H1 (cell line): ENCODE measurements around the gene FAM241A. TPM values are rescaled to one million over a fixed set of nuclear protein-coding genes. Genes with fewer than 3 reads are reported as not detected.

ENCODE experiments used
- CTCF ChIA-PET: fragments of 300-600 bp; sonication (Branson Sonifier 250); formaldehyde crosslinking; loops from one replicate; lab custom pipeline; 2021; ENCODE audit not compliant: partially characterized antibody; lab: Charles Lee
- POLR2A ChIA-PET: fragments of 300-600 bp; sonication (Branson Sonifier 250); formaldehyde crosslinking; loops from one replicate; lab custom pipeline; 2021; ENCODE audit warnings: inconsistent platforms; ENCODE audit not compliant: partially characterized antibody; lab: Charles Lee
- DNase-seq, 2 experiments: peaks; one replicate each; pipeline versions ENCODE4 v3.0.0 to v3.0.0-alpha.2; 2010 to 2022; ENCODE audit warnings: low spot score in 2 of 2, low read depth in 1 of 2, mixed read lengths in 1 of 2
- FAIRE-seq: peaks from 2 replicates; lab custom pipeline; 2011; peaks lifted over from hg19 to GRCh38; lab: Jason Lieb, UNC
- H2AFZ ChIP-seq: 2 replicates; pipeline ENCODE4 v1.8.1; 2012; ENCODE audit warnings: low read length, inconsistent platforms
- H2AK5ac ChIP-seq: 2 replicates; pipeline ENCODE4 v1.6.1; 2013; ENCODE audit warnings: low read depth, low read length
- H2BK120ac ChIP-seq: replicated peaks from 2 replicates; pipeline ENCODE3; 2013; ENCODE audit warnings: low read depth, low read length, inconsistent platforms
- H2BK12ac ChIP-seq: 2 replicates; pipeline ENCODE4 v1.6.1; 2013; ENCODE audit warnings: low read depth, low read length
- H2BK15ac ChIP-seq: 2 replicates; pipeline ENCODE4 v1.6.1; 2013; ENCODE audit warnings: low read length
- H2BK20ac ChIP-seq: 2 replicates; pipeline ENCODE4 v1.6.1; 2013; ENCODE audit warnings: low read length
- H2BK5ac ChIP-seq: 2 replicates; pipeline ENCODE4 v1.6.1; 2013; ENCODE audit warnings: low read depth, low read length
- H3K14ac ChIP-seq: 2 replicates; pipeline ENCODE4 v1.6.1; 2013; ENCODE audit warnings: inconsistent platforms; ENCODE audit not compliant: insufficient read length
- H3K18ac ChIP-seq: 2 replicates; pipeline ENCODE4 v1.6.1; 2013; ENCODE audit warnings: low read length; ENCODE audit errors: extremely low read depth
- H3K23ac ChIP-seq: 2 replicates; pipeline ENCODE4 v1.6.1; 2013; ENCODE audit warnings: inconsistent platforms; ENCODE audit not compliant: insufficient read length
- H3K23me2 ChIP-seq: 2 replicates; pipeline ENCODE4 v1.6.1; 2013; ENCODE audit warnings: low read depth, low read length
- H3K27ac ChIP-seq: 2 replicates; pipeline ENCODE4 v1.6.1; 2011; ENCODE audit warnings: low read depth, low read length, inconsistent platforms
- H3K27me3 ChIP-seq, 4 experiments: replicated peaks in 1 of 4; 1 replicate in 1 of 4; 2 replicates in 3 of 4; pipeline versions ENCODE4 v1.6.1 to v1.8.1; 2011 to 2013; ENCODE audit warnings: low read length in 3 of 4, mild to moderate bottlenecking in 3 of 4, inconsistent platforms in 2 of 4, mixed read lengths in 2 of 4, moderate library complexity in 1 of 4; ENCODE audit not compliant: control insufficient read depth in 3 of 4, insufficient read depth in 3 of 4; ENCODE audit errors: extremely low read depth in 1 of 4
- H3K36me3 ChIP-seq, 4 experiments: 2 replicates each; pipeline versions ENCODE4 v1.6.1 to v1.8.1; 2011 to 2013; ENCODE audit warnings: mild to moderate bottlenecking in 4 of 4, low read length in 3 of 4, moderate library complexity in 2 of 4, control low read depth in 1 of 4, inconsistent platforms in 1 of 4; ENCODE audit not compliant: insufficient read depth in 4 of 4, control insufficient read depth in 2 of 4
- H3K4ac ChIP-seq: replicated peaks from 2 replicates; pipeline ENCODE3; 2013; ENCODE audit warnings: low read length, low read depth, mixed read lengths, inconsistent platforms; ENCODE audit not compliant: insufficient read length
- H3K4me1 ChIP-seq, 4 experiments: replicated peaks in 1 of 4; 1 replicate in 1 of 4; 2 replicates in 3 of 4; pipeline versions ENCODE4 v1.6.1 to v1.8.1; 2011 to 2013; ENCODE audit warnings: low read length in 3 of 4, inconsistent platforms in 2 of 4, mixed read lengths in 1 of 4; ENCODE audit not compliant: insufficient read depth in 4 of 4, control insufficient read depth in 3 of 4
- H3K4me2 ChIP-seq, 2 experiments: 2 replicates each; pipeline versions ENCODE4 v1.6.1 to v1.8.1; 2011 to 2013; ENCODE audit warnings: low read depth in 2 of 2, low read length in 2 of 2, control low read depth in 1 of 2, inconsistent platforms in 1 of 2, mild to moderate bottlenecking in 1 of 2; ENCODE audit not compliant: insufficient read depth in 1 of 2
- H3K4me3 ChIP-seq, 4 experiments: fragments of 200-600, 300-600 bp in 1 of 4; sonication (generic), shearing (Covaris generic), sonication (Bioruptor Twin) in 1 of 4; 2 replicates each; pipeline versions ENCODE4 v1.5.1 to v1.8.1; 2011 to 2016; ENCODE audit warnings: low read length in 4 of 4, low read depth in 3 of 4, control low read depth in 2 of 4, inconsistent platforms in 2 of 4, mild to moderate bottlenecking in 2 of 4, mixed read lengths in 1 of 4, moderate library complexity in 1 of 4; ENCODE audit not compliant: insufficient read depth in 2 of 4; ENCODE audit errors: extremely low read depth in 1 of 4
- H3K56ac ChIP-seq: replicated peaks from 2 replicates; pipeline ENCODE3; 2013; ENCODE audit warnings: low read depth, mild to moderate bottlenecking, mixed read lengths, low read length, inconsistent platforms; ENCODE audit not compliant: insufficient read length
- H3K79me1 ChIP-seq: 2 replicates; pipeline ENCODE4 v1.6.1; 2013; ENCODE audit warnings: low read depth, low read length, control low read depth
- H3K79me2 ChIP-seq, 2 experiments: 2 replicates each; pipeline versions ENCODE4 v1.6.1 to v1.8.1; 2012 to 2013; ENCODE audit warnings: low read length in 2 of 2, mild to moderate bottlenecking in 2 of 2, inconsistent platforms in 1 of 2; ENCODE audit not compliant: insufficient read depth in 2 of 2, control insufficient read depth in 1 of 2
- H3K9ac ChIP-seq, 4 experiments: replicated peaks in 1 of 4; 1 replicate in 1 of 4; 2 replicates in 3 of 4; pipeline versions ENCODE4 v1.6.1 to v1.8.1; 2011 to 2013; ENCODE audit warnings: low read depth in 3 of 4, low read length in 3 of 4, control low read depth in 2 of 4, mild to moderate bottlenecking in 2 of 4, moderate library complexity in 2 of 4, inconsistent platforms in 1 of 4; ENCODE audit errors: extremely low read depth in 1 of 4
- H3K9me3 ChIP-seq, 2 experiments: 2 replicates each; pipeline versions ENCODE4 v1.6.1 to v1.8.1; 2012 to 2013; ENCODE audit warnings: mild to moderate bottlenecking in 2 of 2, moderate library complexity in 2 of 2, control low read depth in 1 of 2, inconsistent platforms in 1 of 2, low read depth in 1 of 2, low read length in 1 of 2, mixed read lengths in 1 of 2; ENCODE audit not compliant: insufficient read depth in 2 of 2
- H4K20me1 ChIP-seq, 2 experiments: replicated peaks in 1 of 2; 2 replicates each; pipeline versions ENCODE3 to v1.8.1; 2011 to 2013; ENCODE audit warnings: inconsistent platforms in 2 of 2, low read length in 2 of 2, mild to moderate bottlenecking in 1 of 2; ENCODE audit not compliant: insufficient read depth in 2 of 2, control insufficient read depth in 1 of 2
- H4K5ac ChIP-seq: 2 replicates; pipeline ENCODE4 v1.6.1; 2013; ENCODE audit warnings: low read length, low read depth, mixed read lengths, inconsistent platforms; ENCODE audit not compliant: insufficient read length
- H4K8ac ChIP-seq: 2 replicates; pipeline ENCODE4 v1.8.0; 2013; ENCODE audit warnings: mild to moderate bottlenecking, moderate library complexity, low read length, inconsistent platforms; ENCODE audit not compliant: insufficient read depth; ENCODE audit errors: extremely low read depth
- H4K91ac ChIP-seq: replicated peaks from 2 replicates; pipeline ENCODE3; 2013; ENCODE audit warnings: low read length, mixed read lengths, inconsistent platforms; ENCODE audit not compliant: insufficient read length
- ATF2 ChIP-seq: IDR thresholded peaks from 2 replicates; pipeline ENCODE4 v1.6.1; 2012; ENCODE audit warnings: low read length, inconsistent platforms
- EGR1 ChIP-seq: IDR thresholded peaks from 2 replicates; pipeline ENCODE4 v1.6.1; 2011; ENCODE audit warnings: low read depth, low read length, borderline replicate concordance
- KDM4A ChIP-seq: IDR thresholded peaks from one replicate; pipeline ENCODE4 v1.7.1; 2012; ENCODE audit warnings: low read depth, mild to moderate bottlenecking, moderate library complexity, low read length, inconsistent platforms; ENCODE audit not compliant: severe bottlenecking
- NANOG ChIP-seq: IDR thresholded peaks from 2 replicates; pipeline ENCODE4 v1.6.1; 2011; ENCODE audit warnings: low read length, low read depth, mild to moderate bottlenecking, inconsistent platforms; ENCODE audit not compliant: insufficient read depth, poor library complexity, severe bottlenecking
- RNF2 ChIP-seq: fragments of 200-900, 300-1000 bp; sonication (generic); IDR thresholded peaks from 2 replicates; pipeline ENCODE4 v1.7.1; 2016; ENCODE audit warnings: borderline replicate concordance, low read depth, mild to moderate bottlenecking, antibody characterized with exemption, low read length; ENCODE audit not compliant: poor library complexity, severe bottlenecking; ENCODE audit errors: missing control alignments
- SIX5 ChIP-seq: IDR thresholded peaks from 2 replicates; pipeline ENCODE4 v1.6.1; 2011; ENCODE audit warnings: mild to moderate bottlenecking, low read depth, low read length
- TAF7 ChIP-seq: optimal IDR thresholded peaks from 2 replicates; pipeline ENCODE3; 2011; ENCODE audit warnings: low read depth, mild to moderate bottlenecking, inconsistent platforms, low read length, moderate library complexity, borderline replicate concordance
- USF2 ChIP-seq: IDR thresholded peaks from 2 replicates; pipeline ENCODE4 v1.6.1; 2011; ENCODE audit warnings: low read length, improper control_type of control experiment
- WGBS, 2 experiments: shearing (Covaris generic) in 1 of 2; methylation state at CpG; one replicate each; pipeline versions ENCODE4 v1.1.6 to v1.1.7; 2013 to 2015; ENCODE audit warnings: low lambda C conversion rate in 2 of 2, mixed read lengths in 2 of 2, inconsistent platforms in 1 of 2, low coverage in 1 of 2, missing lambda C conversion rate in 1 of 2; ENCODE audit not compliant: insufficient replicate concordance in 2 of 2, insufficient coverage in 1 of 2, insufficient read length in 1 of 2; ENCODE audit errors: extremely low coverage in 1 of 2, missing lambda C conversion rate in 1 of 2; 5-methylcytosine and 5-hydroxymethylcytosine counted together
- polyA plus RNA-seq, 7 experiments: library from polyadenylated mRNA; depleted of rRNA in 3 of 7; stranded (reverse) in 5 of 7; unstranded in 2 of 7; fragments of >200 nt in 5 of 7; fragments of 200-250 nt in 2 of 7; gene quantifications; 1 replicate in 5 of 7; 2 replicates in 1 of 7; 4 replicates in 1 of 7; pipeline versions ENCODE4 v1.2.1 to v1.2.3, GENCODE V29; 2011 to 2013; ENCODE audit warnings: missing spikeins in 2 of 7, mixed read lengths in 2 of 7
- total RNA-seq: library from RNA; stranded (reverse); fragmentation: NEBNext Ultra II Directional; extraction: Animal tissue kit (Norgen Biotek cat#: 25700); gene quantifications from 2 replicates; pipeline ENCODE4 v1.2.1, GENCODE V29; 2021

The FAM241A gene
- total and polyA plus RNA-seq, 2 of the 8 experiments (the other 6 are each of a cell fraction or from before 2014, with no cell fraction given): 0.20 to 0.73 TPM

GRCh38 chr4:112105201-112105969 is 39.9 kb upstream of the FAM241A start:
- Histone ChIP-seq H4K8ac (no peak overlapping the region), H3K79me2 (no peaks in the 10 kb centered on the region), H3K23me2 (no peaks in the 10 kb centered on the region), H4K5ac (no peak overlapping the region), H3K36me3 (no peaks in the 10 kb centered on the region), H3K56ac (no peak overlapping the region), H2AFZ (no peak overlapping the region), H3K4ac (no peak overlapping the region), H2BK120ac (no peak overlapping the region), H3K23ac (no peak overlapping the region), H3K27me3 (peaks cover 0 to 1% (median 0%) of the 10 kb centered on the region in 4 experiments; a peak in 1 of 7 replicates), H4K20me1 (no peaks in the 10 kb centered on the region), H3K9me3 (no peaks in the 10 kb centered on the region), H3K14ac (no peak overlapping the region), H2BK20ac (no peak overlapping the region), H3K18ac (no peak overlapping the region), H3K4me3 (no peak overlapping the region), H3K4me2 (no peak overlapping the region), H3K4me1 (no peaks in the 10 kb centered on the region), H2BK5ac (no peak overlapping the region), H2AK5ac (no peak overlapping the region), H4K91ac (no peak overlapping the region), H2BK15ac (no peak overlapping the region), H3K9ac (no peak overlapping the region), H3K27ac (no peak overlapping the region), H3K79me1 (no peaks in the 10 kb centered on the region), H2BK12ac (no peak overlapping the region)
- ChIA-PET POLR2A (no interaction called here), CTCF (interaction anchor here (0.5 to 1.4 kb wide), 2 partner anchors 131 to 307 kb away, joined by 3 to 5 read pairs; no protein-coding TSS in a partner anchor)
- DNase-seq: no peak
- FAIRE-seq: no peak
- 80% methylated on average over 2 of the region's 2 CpGs; no CpG with 5 or more reads in 1 of the 2 experiments for WGBS, 2 experiments
- TF ChIP-seq SIX5: no peak
- TF ChIP-seq NANOG: no peak
- TF ChIP-seq TAF7: no peak
- no peak for TF ChIP-seq EGR1
- TF ChIP-seq USF2: no peak
- no peak for TF ChIP-seq ATF2
- TF ChIP-seq KDM4A: no peak
- no peak for TF ChIP-seq RNF2
